ENCODE results near the gene NDUFS4. TPM values are rescaled to one million over a fixed set of nuclear protein-coding genes. Genes with fewer than 3 reads are reported as not detected.

The NDUFS4 gene
- total and polyA plus RNA-seq, 3 donors from 2014 or later = 63.9 to 98.9 (median 78.9) TPM

GRCh38 chr5:53582225-53582624 is 21.8 kb downstream of the NDUFS4 start:
- 53 to 58% methylated on average over 4 of the region's 4 CpGs for WGBS, 2 donors
- H3K27me3 ChIP-seq = no peaks in the 10 kb centered on the region
- no peak for TF ChIP-seq CTCF (IDR thresholded peaks at IDR 0.05)
- DNase-seq = no peak
- H3K27ac ChIP-seq = no peak overlapping the region
- no peaks in the 10 kb centered on the region for H3K4me1 ChIP-seq
- intact Hi-C loops (cut with DNase I; ENCODE audit: low total_unique reads) = no loop called here
- no peaks in the 10 kb centered on the region for H3K36me3 ChIP-seq (ENCODE audit: low read depth, missing control alignments)
- no peaks in the 10 kb centered on the region for H3K9me3 ChIP-seq
- no peak overlapping the region for H3K4me3 ChIP-seq

- Histone ChIP-seq H3K4me3 (no peak overlapping the region), H3K36me3 (ENCODE audit: low read depth, missing control alignments) (no peaks in the 10 kb centered on the region), H3K4me1 (no peaks in the 10 kb centered on the region), H3K27ac (no peak overlapping the region), H3K9me3 (no peaks in the 10 kb centered on the region), H3K27me3 (no peaks in the 10 kb centered on the region)
- no peak for TF ChIP-seq POLR2A (IDR thresholded peaks at IDR 0.05)
- no peak for TF ChIP-seq CTCF (IDR thresholded peaks at IDR 0.05)
- WGBS, 2 donors = 94% methylated on average over 1 of the region's 1 CpG
- no peak for DNase-seq
- intact Hi-C loops (cut with DNase I; ENCODE audit: low total_unique reads) = no loop called here
Observed at GRCh38 chr5:53590759-53591158, 30.3 kb downstream of the NDUFS4 start.

GRCh38 chr5:53594419-53594818 is 34.0 kb downstream of the NDUFS4 start:
- H3K27ac ChIP-seq = no peak overlapping the region
- intact Hi-C loops (cut with DNase I; ENCODE audit: low total_unique reads) = no loop called here
- no peak for DNase-seq
- TF ChIP-seq CTCF (IDR thresholded peaks at IDR 0.05) (no peak), POLR2A (IDR thresholded peaks at IDR 0.05) (no peak)
- no peaks in the 10 kb centered on the region for H3K4me1 ChIP-seq
- H3K9me3 ChIP-seq = no peaks in the 10 kb centered on the region
- WGBS, 2 donors = 93 to 94% methylated on average over 1 of the region's 1 CpG
- H3K36me3 ChIP-seq (ENCODE audit: low read depth, missing control alignments) = no peaks in the 10 kb centered on the region
- no peaks in the 10 kb centered on the region for H3K27me3 ChIP-seq
- no peak overlapping the region for H3K4me3 ChIP-seq

- no peaks in the 10 kb centered on the region for H3K27me3 ChIP-seq
- no peaks in the 10 kb centered on the region for H3K4me1 ChIP-seq
- H3K27ac ChIP-seq = no peak overlapping the region
- H3K9me3 ChIP-seq = no peaks in the 10 kb centered on the region
- H3K4me3 ChIP-seq = no peak overlapping the region
- H3K36me3 ChIP-seq (ENCODE audit: low read depth, missing control alignments) = no peaks in the 10 kb centered on the region
- DNase-seq = no peak
- 88 to 91% methylated on average over 4 of the region's 4 CpGs for WGBS, 2 donors
- intact Hi-C loops (cut with DNase I; ENCODE audit: low total_unique reads) = no loop called here
- TF ChIP-seq CTCF (IDR thresholded peaks at IDR 0.05) = no peak
Observed at GRCh38 chr5:53597894-53598293, 37.5 kb downstream of the NDUFS4 start.

- intact Hi-C loops (cut with DNase I; ENCODE audit: low total_unique reads) = no loop called here
- TF ChIP-seq CTCF (IDR thresholded peaks at IDR 0.05) = no peak
- no peak for TF ChIP-seq POLR2A (IDR thresholded peaks at IDR 0.05)
- Histone ChIP-seq H3K27me3 (no peaks in the 10 kb centered on the region), H3K4me1 (no peaks in the 10 kb centered on the region), H3K4me3 (no peak overlapping the region), H3K36me3 (ENCODE audit: low read depth, missing control alignments) (no peaks in the 10 kb centered on the region), H3K9me3 (no peaks in the 10 kb centered on the region), H3K27ac (no peak overlapping the region)
- 68 to 77% methylated on average over 5 of the region's 5 CpGs for WGBS, 2 donors
- DNase-seq = no peak
Observed at GRCh38 chr5:53601570-53601969, 41.1 kb downstream of the NDUFS4 start.

Data from testis (tissue), 3 donors.